GM12874 (cell line): Measurements from ENCODE around the gene AASDH.

Experiments
- CTCF ChIP-seq: IDR thresholded peaks from 2 replicates; pipeline ENCODE4 v1.5.1; 2011; ENCODE audit warnings: low read depth, mild to moderate bottlenecking, control low read depth, low read length, moderate library complexity; ENCODE audit not compliant: insufficient read depth

Gene AASDH

GRCh38 chr4:56410247-56411062, 23.2 kb upstream of the AASDH start:
- no peak for TF ChIP-seq CTCF

GRCh38 chr4:56409511-56410090, 22.3 kb upstream of the AASDH start:
- no peak for TF ChIP-seq CTCF

- TF ChIP-seq CTCF, result no peak
Observed at GRCh38 chr4:56408978-56409377, 21.7 kb upstream of the AASDH start.

GRCh38 chr4:56406151-56406550, 18.9 kb upstream of the AASDH start:
- TF ChIP-seq CTCF, result no peak

GRCh38 chr4:56405016-56405415, 17.7 kb upstream of the AASDH start:
- TF ChIP-seq CTCF, result no peak

GRCh38 chr4:56400560-56400959, 13.3 kb upstream of the AASDH start:
- no peak for TF ChIP-seq CTCF

- TF ChIP-seq CTCF, result no peak
Observed at GRCh38 chr4:56391270-56391669, 4.0 kb upstream of the AASDH start.
